HepG2 (cell line): ENCODE data around the gene CENATAC. TPM values are rescaled to one million over a fixed set of nuclear protein-coding genes. Genes with fewer than 3 reads are reported as not detected.
A peak's percentile ranks its signal among the peaks of the same experiment; 100 is the strongest.

ENCODE experiments used
- CC2D1A ChIP-seq: sonication (generic); formaldehyde crosslinking; IDR thresholded peaks from 2 replicates; pipeline ENCODE4 v1.8.1; 2023; ENCODE audit warnings: mild to moderate bottlenecking, missing genetic modification reagents
- ELF1 ChIP-seq: sonication (generic); formaldehyde crosslinking; IDR thresholded peaks from 2 replicates; pipeline ENCODE4 v1.4.0; 2020; ENCODE audit warnings: missing genetic modification reagents
- HES4 ChIP-seq: sonication (generic); formaldehyde crosslinking; IDR thresholded peaks from 2 replicates; pipeline ENCODE4 v1.9.0; 2021; ENCODE audit warnings: mild to moderate bottlenecking, missing genetic modification reagents, borderline replicate concordance
- MED13 ChIP-seq: sonication (generic); formaldehyde crosslinking; IDR thresholded peaks from 2 replicates; pipeline ENCODE4 v1.5.0; 2020; ENCODE audit warnings: missing genetic modification reagents
- NFE2 ChIP-seq: sonication (generic); formaldehyde crosslinking; IDR thresholded peaks from 2 replicates; pipeline ENCODE4 v1.4.0; 2020; ENCODE audit warnings: missing genetic modification reagents
- PLSCR1 ChIP-seq: sonication (generic); formaldehyde crosslinking; IDR thresholded peaks from 2 replicates; pipeline ENCODE4 v1.5.0; 2020; ENCODE audit warnings: missing genetic modification reagents, mild to moderate bottlenecking, borderline replicate concordance
- PRDM10 ChIP-seq: sonication (generic); formaldehyde crosslinking; IDR thresholded peaks from 2 replicates; pipeline ENCODE4 v1.4.0; 2020; ENCODE audit warnings: low read depth, missing genetic modification reagents
- TMF1 ChIP-seq: sonication (generic); formaldehyde crosslinking; IDR thresholded peaks from 2 replicates; pipeline ENCODE4 v1.8.1; 2022; ENCODE audit warnings: low read depth, missing genetic modification reagents
- ZFP36L1 ChIP-seq: sonication (generic); formaldehyde crosslinking; IDR thresholded peaks from 2 replicates; pipeline ENCODE4 v1.8.0; 2022; ENCODE audit warnings: mild to moderate bottlenecking, missing genetic modification reagents, moderate library complexity
- ZNF292 ChIP-seq: sonication (generic); formaldehyde crosslinking; IDR thresholded peaks from 2 replicates; pipeline ENCODE4 v1.8.1; 2022; ENCODE audit warnings: mild to moderate bottlenecking, low read depth, missing genetic modification reagents, borderline replicate concordance
- ZNF333 ChIP-seq: sonication (generic); formaldehyde crosslinking; IDR thresholded peaks from 2 replicates; pipeline ENCODE4 v1.4.0; 2020; ENCODE audit warnings: mild to moderate bottlenecking, missing genetic modification reagents, borderline replicate concordance
- ZNF598 ChIP-seq: sonication (generic); formaldehyde crosslinking; IDR thresholded peaks from 2 replicates; pipeline ENCODE4 v1.5.1; 2020; ENCODE audit warnings: mild to moderate bottlenecking, missing genetic modification reagents, borderline replicate concordance
- ZNF746 ChIP-seq: sonication (generic); formaldehyde crosslinking; IDR thresholded peaks from 2 replicates; pipeline ENCODE4 v1.8.0; 2022; ENCODE audit warnings: mild to moderate bottlenecking, missing genetic modification reagents
- ZSCAN21 ChIP-seq: sonication (generic); formaldehyde crosslinking; IDR thresholded peaks from 2 replicates; pipeline ENCODE4 v1.8.0; 2022; ENCODE audit warnings: mild to moderate bottlenecking, missing genetic modification reagents, moderate library complexity, borderline replicate concordance
- ZUFSP ChIP-seq: sonication (generic); formaldehyde crosslinking; IDR thresholded peaks from 2 replicates; pipeline ENCODE4 v1.9.0; 2021; ENCODE audit warnings: missing genetic modification reagents, mild to moderate bottlenecking, borderline replicate concordance
- polyA plus RNA-seq, 8 experiments: library from polyadenylated mRNA; depleted of rRNA in 3 of 8; stranded (reverse) in 7 of 8; unstranded in 1 of 8; fragments of >200 nt; fragmentation: Illumina TruSeq in 4 of 8; extraction: Trizol in 4 of 8; gene quantifications; 2 replicates each; pipeline versions ENCODE4 v1.2.1 to v1.2.3, GENCODE V29; 2011 to 2016; ENCODE audit warnings: low read depth in 4 of 8, missing spikeins in 1 of 8, mixed read lengths in 1 of 8; ENCODE audit not compliant: insufficient read depth in 1 of 8
- total RNA-seq, 5 experiments: library from RNA; depleted of rRNA; stranded (reverse); fragments of >200 nt; fragmentation: Illumina TruSeq; extraction: Trizol; gene quantifications; 2 replicates each; pipeline ENCODE4 v1.2.3, GENCODE V29; 2016; ENCODE audit warnings: low read depth in 1 of 5
- TF ChIP-seq, protein P1 (sequence below): IDR thresholded peaks from 2 replicates; pipeline ENCODE4 v1.6.1; 2016; ENCODE audit warnings: control low read depth
- TF ChIP-seq, protein P2 (sequence below): IDR thresholded peaks from 2 replicates; pipeline ENCODE4 v1.6.1; 2018; ENCODE audit warnings: missing genetic modification reagents, mild to moderate bottlenecking, missing compliant biosample characterization
- TF ChIP-seq, protein P3 (sequence below): IDR thresholded peaks from 2 replicates; pipeline ENCODE4 v1.6.1; 2018; ENCODE audit warnings: missing genetic modification reagents

The CENATAC gene
- total and polyA plus RNA-seq, 2 of the 13 experiments (the other 11 are each of a cell fraction or from before 2014, with no cell fraction given), result 21.7 to 25.0 TPM

GRCh38 chr11:119027561-119028345 is 29.8 kb downstream of the CENATAC start (continued):
- TF ChIP-seq PRDM10 (CRISPR knock-in tag) (no peak), PLSCR1 (CRISPR knock-in tag) (no peak), CC2D1A (CRISPR knock-in tag) (no peak), ZSCAN21 (CRISPR knock-in tag) (0 out of 2 replicates have a peak, but pooled peaks have one; percentile 11), HES4 (0 out of 2 replicates have a peak, but pooled peaks have one; percentile 26), ZFP36L1 (no peak), ZNF333 (CRISPR knock-in tag) (no peak), ZNF598 (CRISPR knock-in tag) (no peak), NFE2 (CRISPR knock-in tag) (no peak), ELF1 (CRISPR knock-in tag) (no peak), ZNF746 (CRISPR knock-in tag) (no peak), ZUFSP (CRISPR knock-in tag) (no peak), ZNF292 (CRISPR knock-in tag) (no peak), MED13 (no peak), TMF1 (peak; percentile 49; the same call in 1 of the 2 replicates)
- TF ChIP-seq, protein P1, sequence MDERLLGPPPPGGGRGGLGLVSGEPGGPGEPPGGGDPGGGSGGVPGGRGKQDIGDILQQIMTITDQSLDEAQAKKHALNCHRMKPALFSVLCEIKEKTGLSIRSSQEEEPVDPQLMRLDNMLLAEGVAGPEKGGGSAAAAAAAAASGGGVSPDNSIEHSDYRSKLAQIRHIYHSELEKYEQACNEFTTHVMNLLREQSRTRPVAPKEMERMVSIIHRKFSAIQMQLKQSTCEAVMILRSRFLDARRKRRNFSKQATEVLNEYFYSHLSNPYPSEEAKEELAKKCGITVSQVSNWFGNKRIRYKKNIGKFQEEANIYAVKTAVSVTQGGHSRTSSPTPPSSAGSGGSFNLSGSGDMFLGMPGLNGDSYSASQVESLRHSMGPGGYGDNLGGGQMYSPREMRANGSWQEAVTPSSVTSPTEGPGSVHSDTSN (CRISPR knock-in tag), result no peak
- TF ChIP-seq, protein P2, sequence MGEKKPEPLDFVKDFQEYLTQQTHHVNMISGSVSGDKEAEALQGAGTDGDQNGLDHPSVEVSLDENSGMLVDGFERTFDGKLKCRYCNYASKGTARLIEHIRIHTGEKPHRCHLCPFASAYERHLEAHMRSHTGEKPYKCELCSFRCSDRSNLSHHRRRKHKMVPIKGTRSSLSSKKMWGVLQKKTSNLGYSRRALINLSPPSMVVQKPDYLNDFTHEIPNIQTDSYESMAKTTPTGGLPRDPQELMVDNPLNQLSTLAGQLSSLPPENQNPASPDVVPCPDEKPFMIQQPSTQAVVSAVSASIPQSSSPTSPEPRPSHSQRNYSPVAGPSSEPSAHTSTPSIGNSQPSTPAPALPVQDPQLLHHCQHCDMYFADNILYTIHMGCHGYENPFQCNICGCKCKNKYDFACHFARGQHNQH, result no peak
- TF ChIP-seq, protein P3, sequence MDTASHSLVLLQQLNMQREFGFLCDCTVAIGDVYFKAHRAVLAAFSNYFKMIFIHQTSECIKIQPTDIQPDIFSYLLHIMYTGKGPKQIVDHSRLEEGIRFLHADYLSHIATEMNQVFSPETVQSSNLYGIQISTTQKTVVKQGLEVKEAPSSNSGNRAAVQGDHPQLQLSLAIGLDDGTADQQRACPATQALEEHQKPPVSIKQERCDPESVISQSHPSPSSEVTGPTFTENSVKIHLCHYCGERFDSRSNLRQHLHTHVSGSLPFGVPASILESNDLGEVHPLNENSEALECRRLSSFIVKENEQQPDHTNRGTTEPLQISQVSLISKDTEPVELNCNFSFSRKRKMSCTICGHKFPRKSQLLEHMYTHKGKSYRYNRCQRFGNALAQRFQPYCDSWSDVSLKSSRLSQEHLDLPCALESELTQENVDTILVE (CRISPR knock-in tag), result no peak
